PFSK-1 (cell line): Measurements from ENCODE around the gene MPZL1.

Source experiments
- FOXP2 ChIP-seq: optimal IDR thresholded peaks from 2 replicates; pipeline ENCODE3; 2011; ENCODE audit warnings: borderline replicate concordance, control low read depth, inconsistent platforms; ENCODE audit not compliant: insufficient read depth; ENCODE audit errors: extremely low read length, extremely low read depth
- POLR2AphosphoS5 ChIP-seq: IDR thresholded peaks from 2 replicates; pipeline ENCODE4 v1.6.1; 2012; ENCODE audit warnings: low read depth, mild to moderate bottlenecking, control low read depth, low read length, moderate library complexity
- SIN3A ChIP-seq: IDR thresholded peaks from 2 replicates; pipeline ENCODE4 v1.6.1; 2012; ENCODE audit warnings: mild to moderate bottlenecking, low read length, moderate library complexity, borderline replicate concordance; ENCODE audit not compliant: insufficient read depth
- TAF1 ChIP-seq: IDR thresholded peaks from 2 replicates; pipeline ENCODE4 v1.6.1; 2012; ENCODE audit warnings: low read length, control low read depth, borderline replicate concordance; ENCODE audit not compliant: insufficient read depth
- TF ChIP-seq, protein P1 (sequence below), 2 experiments: IDR thresholded peaks; 2 replicates each; pipeline versions ENCODE4 v1.6.1 to v1.8.0; 2011 to 2012; ENCODE audit warnings: low read depth in 2 of 2, low read length in 2 of 2, control low read depth in 1 of 2, inconsistent platforms in 1 of 2, mild to moderate bottlenecking in 1 of 2, moderate library complexity in 1 of 2; ENCODE audit not compliant: insufficient read depth in 1 of 2

The MPZL1 gene

DNA sequence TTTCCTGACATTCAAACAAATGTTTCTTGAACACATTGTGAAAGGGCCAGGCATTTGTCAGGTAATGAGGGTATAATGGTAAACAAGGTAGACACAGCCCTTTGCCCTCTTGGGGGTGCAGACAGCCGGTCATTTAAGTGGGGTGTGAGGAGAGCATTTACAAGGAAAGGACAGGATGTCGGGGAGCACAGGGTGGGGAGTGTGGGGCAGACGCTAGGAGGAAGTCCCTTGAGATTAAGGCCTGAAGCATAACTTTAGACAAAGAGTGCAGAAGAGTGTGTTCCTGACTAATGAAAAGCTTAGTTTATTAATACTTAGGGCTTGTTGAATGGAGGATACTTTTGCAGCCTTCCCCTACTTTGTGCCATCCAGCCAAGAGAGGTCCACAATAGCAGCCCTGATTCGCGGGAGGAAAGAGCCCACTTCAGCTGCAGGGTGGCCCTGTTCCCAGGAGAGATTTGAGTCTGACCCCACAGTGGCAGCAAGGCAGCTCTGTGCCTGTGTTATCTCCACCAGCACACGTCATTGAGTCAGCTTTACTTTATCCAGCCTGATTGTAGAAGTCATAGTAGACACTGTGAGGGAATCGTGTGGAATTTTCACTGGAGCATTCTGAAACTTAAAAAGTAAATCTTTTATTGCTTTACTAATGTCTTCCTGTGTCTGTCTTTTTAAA is 35.1 kb downstream of the MPZL1 start:
- TF ChIP-seq FOXP2 (no peak), TAF1 (no peak), POLR2AphosphoS5 (no peak), SIN3A (no peak)
- TF ChIP-seq, protein P1, sequence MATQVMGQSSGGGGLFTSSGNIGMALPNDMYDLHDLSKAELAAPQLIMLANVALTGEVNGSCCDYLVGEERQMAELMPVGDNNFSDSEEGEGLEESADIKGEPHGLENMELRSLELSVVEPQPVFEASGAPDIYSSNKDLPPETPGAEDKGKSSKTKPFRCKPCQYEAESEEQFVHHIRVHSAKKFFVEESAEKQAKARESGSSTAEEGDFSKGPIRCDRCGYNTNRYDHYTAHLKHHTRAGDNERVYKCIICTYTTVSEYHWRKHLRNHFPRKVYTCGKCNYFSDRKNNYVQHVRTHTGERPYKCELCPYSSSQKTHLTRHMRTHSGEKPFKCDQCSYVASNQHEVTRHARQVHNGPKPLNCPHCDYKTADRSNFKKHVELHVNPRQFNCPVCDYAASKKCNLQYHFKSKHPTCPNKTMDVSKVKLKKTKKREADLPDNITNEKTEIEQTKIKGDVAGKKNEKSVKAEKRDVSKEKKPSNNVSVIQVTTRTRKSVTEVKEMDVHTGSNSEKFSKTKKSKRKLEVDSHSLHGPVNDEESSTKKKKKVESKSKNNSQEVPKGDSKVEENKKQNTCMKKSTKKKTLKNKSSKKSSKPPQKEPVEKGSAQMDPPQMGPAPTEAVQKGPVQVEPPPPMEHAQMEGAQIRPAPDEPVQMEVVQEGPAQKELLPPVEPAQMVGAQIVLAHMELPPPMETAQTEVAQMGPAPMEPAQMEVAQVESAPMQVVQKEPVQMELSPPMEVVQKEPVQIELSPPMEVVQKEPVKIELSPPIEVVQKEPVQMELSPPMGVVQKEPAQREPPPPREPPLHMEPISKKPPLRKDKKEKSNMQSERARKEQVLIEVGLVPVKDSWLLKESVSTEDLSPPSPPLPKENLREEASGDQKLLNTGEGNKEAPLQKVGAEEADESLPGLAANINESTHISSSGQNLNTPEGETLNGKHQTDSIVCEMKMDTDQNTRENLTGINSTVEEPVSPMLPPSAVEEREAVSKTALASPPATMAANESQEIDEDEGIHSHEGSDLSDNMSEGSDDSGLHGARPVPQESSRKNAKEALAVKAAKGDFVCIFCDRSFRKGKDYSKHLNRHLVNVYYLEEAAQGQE (IDR thresholded peaks at IDR 0.05; ENCODE audit: insufficient read depth in 1 of 2, low read depth in 2 of 2, low read length in 2 of 2): no peak

GRCh38 chr1:167757433-167758309 is 35.9 kb downstream of the MPZL1 start:
- TF ChIP-seq POLR2AphosphoS5 (no peak), TAF1 (no peak), FOXP2 (no peak), SIN3A (no peak)
- TF ChIP-seq, protein P1 (IDR thresholded peaks at IDR 0.05; ENCODE audit: insufficient read depth in 1 of 2, low read depth in 2 of 2, low read length in 2 of 2): no peak

DNA sequence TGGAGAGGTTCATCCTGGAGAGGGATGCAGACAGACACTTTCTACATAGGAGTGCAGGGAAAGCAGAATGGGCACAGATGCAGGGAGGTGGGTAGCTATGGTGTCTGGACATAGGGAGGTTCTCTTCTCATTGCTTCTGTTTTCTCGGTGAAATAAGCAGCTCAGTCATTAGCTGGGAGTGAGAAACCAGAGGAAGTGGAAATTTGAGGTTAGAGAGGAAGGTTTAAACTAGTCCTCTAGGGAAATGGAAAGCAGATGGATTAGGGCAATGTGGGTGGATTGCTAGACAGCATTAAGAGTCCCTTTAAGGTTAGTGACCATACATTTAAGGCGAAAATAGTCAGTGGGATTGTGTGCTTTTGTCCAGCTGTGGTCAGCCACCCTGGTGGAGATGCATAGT is 39.6 kb downstream of the MPZL1 start:
- no peak for TF ChIP-seq SIN3A
- no peak for TF ChIP-seq FOXP2
- TF ChIP-seq POLR2AphosphoS5: no peak

GRCh38 chr1:167762061-167762746 is 40.4 kb downstream of the MPZL1 start:
- TF ChIP-seq, protein P1 (IDR thresholded peaks at IDR 0.05; ENCODE audit: insufficient read depth in 1 of 2, low read depth in 2 of 2, low read length in 2 of 2): no peak
- no peak for TF ChIP-seq SIN3A

GRCh38 chr1:167763525-167764220 is 41.9 kb downstream of the MPZL1 start:
- no peak for TF ChIP-seq SIN3A
- TF ChIP-seq TAF1: no peak
- TF ChIP-seq FOXP2: no peak
- no peak for TF ChIP-seq POLR2AphosphoS5
- TF ChIP-seq, protein P1 (IDR thresholded peaks at IDR 0.05; ENCODE audit: insufficient read depth in 1 of 2, low read depth in 2 of 2, low read length in 2 of 2): no peak
